Cerebellar nuclear complex (tissue), 1 donor: ENCODE data around the gene DHH.
"Not testable (repeated sequence)": the region's sequence is repeated elsewhere in the genome, so short reads cannot be mapped to it uniquely, and the experiment has no call there.

Experiments
- DNase-seq, 2 experiments: peaks; one replicate each; lab custom pipeline; 2025; lab: John Stamatoyannopoulos, UW

DHH gene

DNA sequence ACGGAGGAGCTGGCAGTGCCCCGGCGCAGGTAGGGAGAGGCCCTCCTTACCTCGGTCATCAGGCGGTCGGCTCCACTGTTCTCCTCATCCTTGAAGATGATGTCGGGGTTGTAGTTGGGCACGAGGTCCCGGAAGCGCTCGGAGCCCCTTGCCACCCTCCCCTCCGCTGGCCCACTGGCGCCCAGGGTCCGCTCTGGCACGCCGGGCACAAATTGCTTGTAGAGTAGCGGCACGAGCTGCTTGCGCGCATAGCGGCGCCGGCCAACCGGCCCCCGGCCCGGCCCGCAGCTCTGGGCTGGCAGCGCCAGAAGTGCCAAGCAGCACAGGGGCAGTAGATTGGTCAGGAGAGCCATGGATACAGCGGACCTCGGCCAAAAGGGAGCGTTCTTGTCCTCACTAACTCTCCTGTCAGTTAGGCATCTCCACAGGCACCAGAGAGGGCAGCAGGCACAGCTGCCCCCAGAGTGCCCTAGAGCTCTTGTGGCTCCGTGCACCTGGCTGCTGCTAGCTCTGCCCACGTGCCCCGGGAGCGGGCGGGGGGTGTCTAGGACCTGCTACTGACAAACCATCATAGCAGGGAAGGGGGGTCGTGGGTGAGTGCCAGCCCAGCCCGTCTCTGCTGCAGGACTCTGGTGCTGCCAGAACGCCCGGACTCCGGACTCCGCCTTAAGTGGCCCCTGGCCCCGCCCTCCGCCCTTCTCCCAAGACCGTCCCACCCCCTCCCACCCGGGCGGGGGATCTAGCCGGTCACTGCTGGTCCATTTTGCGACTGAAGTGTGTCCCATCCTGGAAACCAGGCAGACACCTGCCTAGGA lies at the start of gene DHH:
DHH (minus strand) TSS at position 642 of the 815 bp plus-strand sequence; CDS start at position 353, 289 bp downstream.
- DNase-seq = no peak

DNA sequence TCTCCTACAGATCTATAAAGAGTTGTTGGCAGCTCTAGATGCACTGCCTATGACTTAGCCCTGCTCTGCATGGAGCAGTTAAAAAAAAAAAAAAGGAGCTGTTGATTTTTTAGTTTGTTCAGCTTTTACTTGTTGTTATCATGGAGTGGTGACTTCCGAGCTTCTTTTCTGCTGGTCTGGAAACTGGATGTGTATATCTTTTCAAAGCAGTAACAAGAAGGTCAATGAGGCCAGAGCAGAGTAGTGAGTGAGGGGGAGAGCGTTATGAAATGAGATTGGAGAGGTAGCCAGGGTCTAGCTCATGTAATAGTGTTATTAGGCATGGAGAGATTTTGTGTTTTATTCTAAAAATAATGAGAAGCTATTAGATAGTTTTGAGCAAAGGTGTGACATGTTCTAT lies 49.8 kb upstream of the DHH start:
- no peak for DNase-seq

- no peak for DNase-seq
Measured at GRCh38 chr12:49138999-49139398, 44.4 kb upstream of the DHH start.

- DNase-seq = no peak
Measured at GRCh38 chr12:49138587-49138986, 44.0 kb upstream of the DHH start.

DNA sequence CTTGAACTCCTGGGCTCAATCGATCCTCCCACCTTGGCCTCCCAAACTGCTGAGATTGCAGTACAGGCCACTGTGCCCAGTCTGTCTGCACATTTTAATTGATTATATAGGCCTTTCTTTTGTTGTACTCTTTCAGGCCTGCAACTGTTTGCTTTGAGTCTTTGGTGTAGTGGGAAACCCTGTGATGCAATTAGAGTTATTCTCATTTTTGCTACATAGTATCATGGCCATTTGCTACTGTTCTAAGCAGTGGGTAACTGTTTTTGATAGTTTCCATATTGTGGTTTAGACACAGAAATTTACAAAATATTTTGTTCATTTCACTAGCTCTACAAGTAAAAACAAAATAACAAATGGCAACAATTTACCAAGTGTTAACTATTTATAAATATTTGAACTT lies 42.9 kb upstream of the DHH start:
- no peak for DNase-seq

GRCh38 chr12:49136997-49137396 lies 42.4 kb upstream of the DHH start:
- DNase-seq = not testable (repeated sequence)

- DNase-seq = no peak
Measured at GRCh38 chr12:49133590-49133989, 39.0 kb upstream of the DHH start.

DNA sequence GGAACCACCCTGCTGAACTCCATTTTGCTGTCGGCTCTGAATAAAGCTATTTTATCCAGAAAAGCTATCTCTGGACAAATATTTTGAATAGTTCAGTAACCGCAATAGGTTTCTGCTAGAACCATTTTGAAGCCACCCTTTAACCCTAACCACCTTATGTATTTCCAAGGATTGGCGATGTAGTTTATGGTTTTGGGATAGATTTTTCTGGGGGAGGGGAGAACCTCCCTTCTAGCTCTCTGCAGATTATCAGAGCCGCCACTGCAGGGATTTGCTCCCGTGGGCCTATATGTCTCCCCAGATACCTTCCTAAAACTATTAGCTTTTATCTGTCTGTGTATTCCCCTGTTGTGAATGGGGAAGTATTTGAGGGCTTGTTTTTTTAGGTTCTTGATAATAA lies 38.4 kb upstream of the DHH start:
- DNase-seq = no peak

GRCh38 chr12:49131894-49132461 lies 37.4 kb upstream of the DHH start:
- no peak for DNase-seq

DNA sequence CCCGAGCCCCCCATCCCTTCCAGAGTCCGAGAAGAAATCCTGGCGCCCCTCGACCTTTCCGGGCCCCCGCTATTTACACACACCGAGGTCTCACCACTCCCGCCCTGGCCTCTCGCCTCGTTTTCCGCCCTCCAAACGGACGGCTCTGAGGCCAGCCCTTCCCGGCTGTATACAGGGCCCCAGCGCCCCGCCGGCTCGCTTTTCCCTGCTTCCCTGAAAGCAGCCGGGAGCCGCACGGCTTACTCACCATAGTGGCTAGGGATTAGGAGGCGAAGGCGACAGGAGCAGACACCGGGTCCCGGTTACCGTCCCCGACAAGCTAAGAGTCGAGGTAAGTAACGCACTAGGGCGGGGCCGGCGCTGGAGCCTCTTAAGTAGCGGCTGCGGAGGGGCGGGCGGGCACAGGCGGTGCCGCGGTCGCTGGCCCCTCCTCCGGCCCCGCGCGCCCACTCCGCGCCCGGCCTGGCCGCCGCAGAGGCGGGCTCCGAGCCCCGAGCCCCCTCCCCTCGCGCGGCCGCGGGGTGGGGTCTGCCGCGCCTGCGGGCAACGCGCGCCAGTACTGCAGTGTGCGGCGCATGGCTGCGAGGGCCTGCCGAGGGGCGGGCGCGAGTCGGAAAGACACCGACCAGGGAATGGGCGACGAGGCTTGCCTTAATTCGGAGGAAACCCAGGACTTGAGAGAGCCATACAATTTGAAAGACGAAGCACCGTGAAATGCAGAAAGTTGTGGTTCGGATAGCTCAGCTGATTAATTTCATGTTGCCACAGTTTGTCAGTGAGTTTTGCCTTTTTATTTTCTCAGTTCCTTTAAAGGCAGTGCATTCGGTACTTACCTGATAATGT lies 36.7 kb upstream of the DHH start, which contains the start of gene TUBA1B:
TUBA1B (minus strand) TSS at position 345 of the 843 bp plus-strand sequence; CDS start at position 250, 95 bp downstream.
- DNase-seq = peak; percentile 52 to 94

DNA sequence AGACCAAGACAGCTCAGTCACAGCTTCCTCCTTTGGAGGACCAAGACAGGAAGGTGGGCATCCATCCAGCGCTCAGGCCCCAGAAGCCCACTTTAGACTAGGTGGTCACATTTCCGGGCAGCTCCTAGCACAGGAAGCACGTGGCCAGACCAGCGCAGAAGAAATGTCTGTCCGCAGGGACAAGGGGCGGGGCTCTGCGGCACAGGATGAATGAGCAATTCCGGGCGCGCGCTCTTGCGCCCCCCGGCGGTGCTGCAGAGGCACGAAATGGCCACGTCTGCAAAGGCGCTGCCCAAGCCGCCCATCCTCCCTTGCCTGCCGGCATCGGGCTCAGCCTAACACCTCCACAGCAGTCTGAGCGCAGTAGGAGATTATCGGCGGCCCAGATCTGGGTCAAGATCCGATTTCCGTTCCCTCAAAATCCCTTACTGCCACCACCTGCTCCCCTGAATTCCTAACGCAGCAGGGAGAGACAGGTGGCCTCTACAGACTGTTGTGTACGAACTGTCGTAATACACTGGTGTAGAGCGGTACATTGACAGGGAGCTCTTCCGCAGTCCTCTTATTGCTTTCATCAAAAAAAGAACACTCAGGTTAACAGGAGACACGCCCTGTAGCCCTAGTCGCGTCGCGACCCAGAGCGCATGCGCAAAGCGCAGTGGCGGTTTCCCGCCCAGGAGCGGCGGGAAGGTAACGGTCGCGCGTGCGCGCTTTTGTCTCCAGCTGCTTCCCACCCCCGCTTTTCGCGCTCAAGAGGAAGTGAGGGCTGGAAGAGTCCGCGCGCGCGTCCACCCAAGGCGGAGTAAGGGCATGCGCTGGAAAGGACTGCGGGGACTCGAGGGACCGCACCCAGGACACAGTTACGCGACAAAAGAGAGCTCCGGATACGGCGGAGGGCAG lies 35.8 kb upstream of the DHH start:
- peak; percentile 51 to 65 for DNase-seq

- no peak for DNase-seq
Measured at GRCh38 chr12:49129332-49130150, 34.9 kb upstream of the DHH start.

GRCh38 chr12:49127971-49128370 lies 33.4 kb upstream of the DHH start:
- not testable (repeated sequence) for DNase-seq

DNA sequence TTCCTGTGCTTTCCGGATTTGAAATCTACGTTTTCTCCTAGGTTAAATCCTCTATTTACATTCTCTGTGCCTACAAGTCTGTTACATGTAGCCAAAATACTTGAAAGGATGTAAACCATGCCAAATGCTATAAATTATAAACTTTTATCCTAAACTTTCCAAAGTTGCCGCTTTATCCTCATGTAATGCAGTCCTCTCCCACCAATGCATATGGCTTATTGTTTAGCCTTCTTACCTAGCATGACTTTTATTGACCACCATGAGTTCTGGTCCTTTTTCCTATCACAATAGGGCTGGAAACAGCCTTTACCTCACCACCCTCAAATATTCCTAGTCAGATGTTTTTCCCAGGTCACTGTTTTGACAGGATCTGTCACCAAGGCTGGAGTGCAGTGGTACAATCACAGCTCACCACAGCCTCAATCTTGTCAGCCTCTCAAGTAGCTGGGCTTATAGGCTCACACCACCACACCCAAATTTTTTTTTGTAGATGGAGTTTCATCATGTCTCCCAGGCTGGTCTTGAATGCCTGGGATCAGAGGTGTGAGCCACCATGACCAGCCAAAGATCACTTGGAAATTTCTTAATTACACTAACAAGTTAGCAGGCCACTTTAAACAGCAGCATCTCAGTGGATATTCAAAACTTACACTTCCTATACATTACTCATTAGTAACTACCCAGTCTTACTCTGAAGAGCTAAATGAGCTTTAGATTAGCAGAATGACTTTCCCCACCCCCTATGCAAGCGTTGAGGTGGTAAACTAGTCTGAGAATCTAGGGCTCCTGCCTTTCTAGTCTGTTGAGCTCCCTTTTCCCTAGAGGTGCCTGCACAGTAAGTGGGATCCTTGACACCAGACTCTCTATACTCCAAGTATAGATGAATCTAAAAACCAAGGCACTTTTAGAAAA lies 32.5 kb upstream of the DHH start:
- no peak for DNase-seq

DNA sequence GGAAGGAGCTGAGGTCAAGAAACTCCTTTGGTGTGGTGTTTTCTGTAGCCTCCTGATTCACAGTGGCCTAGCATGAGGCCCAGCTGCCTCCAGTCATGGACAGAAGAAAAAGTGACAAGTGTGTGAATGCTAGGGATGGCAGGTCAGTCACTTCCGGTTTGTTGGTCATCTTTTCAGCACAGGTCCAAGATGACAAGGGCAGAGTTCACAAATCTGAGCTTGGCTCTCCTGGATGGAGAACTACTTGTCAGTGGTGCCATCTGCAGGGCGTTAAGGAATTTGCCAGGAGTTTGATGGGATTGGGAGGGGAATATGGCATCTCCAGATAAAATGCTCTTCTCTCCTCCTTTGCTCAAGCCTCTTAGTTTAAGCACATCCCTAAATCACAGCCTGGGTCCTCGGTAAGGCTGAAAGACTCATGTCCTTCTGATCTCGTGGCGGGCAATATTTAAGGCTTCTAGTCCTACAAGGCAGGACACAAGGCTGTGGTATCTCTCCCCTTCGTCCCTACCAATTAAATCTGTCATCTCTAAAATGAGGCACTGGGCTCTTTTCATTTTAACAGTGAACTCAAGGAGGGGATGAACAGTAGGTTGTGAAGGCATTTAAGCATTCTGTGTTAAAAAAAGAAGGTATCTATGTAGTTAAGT lies 26.6 kb upstream of the DHH start:
- DNase-seq = no peak

GRCh38 chr12:49111206-49111605 lies 16.6 kb upstream of the DHH start:
- no peak for DNase-seq

GRCh38 chr12:49110464-49111155 lies 16.0 kb upstream of the DHH start, which contains the start of gene LMBR1L:
LMBR1L (minus strand) TSS chr12:49110847; CDS start chr12:49110555, 292 bp downstream.
- DNase-seq = peak; percentile 93 to 99
